Stimulated activated CD4-positive, alpha-beta T cell treated with anti-CD3 and anti-CD28 coated beads, Interleukin-15, amount 100 ng/mL, for 24 hours (primary cell): ENCODE results near the gene DHDH.

Experiments used
- DNase-seq: peaks from one replicate; pipeline ENCODE4 v3.0.0-alpha.2; 2020

DHDH gene

GRCh38 chr19:48967346-48968178 lies 34.1 kb downstream of the DHDH start:
- DNase-seq = peak; percentile 21

GRCh38 chr19:48968179-48968661 lies 34.7 kb downstream of the DHDH start:
- DNase-seq = peak; percentile 15

- no peak for DNase-seq
These were observed 35.3 kb downstream of the DHDH start for GRCh38 chr19:48968813-48969218.

- DNase-seq = no peak
These were observed 36.0 kb downstream of the DHDH start for GRCh38 chr19:48969276-48970138.

- DNase-seq = no peak
These were observed 36.8 kb downstream of the DHDH start for GRCh38 chr19:48970139-48970766.

- peak; percentile 89 for DNase-seq
These were observed 37.5 kb downstream of the DHDH start for GRCh38 chr19:48970923-48971395.

- DNase-seq = no peak
These were observed 42.7 kb downstream of the DHDH start for GRCh38 chr19:48975947-48976847.

- no peak for DNase-seq
These were observed 43.6 kb downstream of the DHDH start for GRCh38 chr19:48977061-48977460.

- DNase-seq = no peak
These were observed 48.8 kb downstream of the DHDH start for GRCh38 chr19:48982280-48982679.

GRCh38 chr19:48985711-48986110 lies 52.2 kb downstream of the DHDH start:
- no peak for DNase-seq

GRCh38 chr19:48986211-48986610 lies 52.7 kb downstream of the DHDH start:
- DNase-seq = no peak

GRCh38 chr19:48987323-48987722 lies 53.8 kb downstream of the DHDH start:
- DNase-seq = no peak

GRCh38 chr19:48988286-48988685 lies 54.8 kb downstream of the DHDH start:
- DNase-seq = no peak

- DNase-seq = no peak
These were observed 55.4 kb downstream of the DHDH start for GRCh38 chr19:48988860-48989259.

- DNase-seq = no peak
These were observed 56.3 kb downstream of the DHDH start for GRCh38 chr19:48989701-48990291.

GRCh38 chr19:48990400-48990799 lies 56.9 kb downstream of the DHDH start:
- no peak for DNase-seq

- no peak for DNase-seq
These were observed 57.6 kb downstream of the DHDH start for GRCh38 chr19:48991011-48991609.

- DNase-seq = no peak
These were observed 58.5 kb downstream of the DHDH start for GRCh38 chr19:48991873-48992580.

GRCh38 chr19:48992581-48993174 lies 59.2 kb downstream of the DHDH start:
- DNase-seq = no peak
